Measurements from ENCODE around the gene THAP3. TPM values are rescaled to one million over a fixed set of nuclear protein-coding genes. Genes with fewer than 3 reads are reported as not detected.

THAP3 gene
- total and polyA plus RNA-seq, 9 of the 15 experiments (the other 6 are each of a cell fraction or from before 2014, with no cell fraction given): 1.9 to 31.2 (median 18.2) TPM

- TF ChIP-seq HNRNPLL (IDR thresholded peaks at IDR 0.05; ENCODE audit: low read depth, low read length, poor library complexity, severe bottlenecking) (peak; percentile 59), MYBL2 (IDR thresholded peaks at IDR 0.05; ENCODE audit: low read depth) (no peak), MYBL2 (CRISPR knock-in tag; IDR thresholded peaks at IDR 0.05; ENCODE audit: borderline replicate concordance) (no peak), MBD2 (IDR thresholded peaks at IDR 0.05; ENCODE audit: borderline replicate concordance, low read depth) (peak; percentile 47), POLR2H (tag; IDR thresholded peaks at IDR 0.05; ENCODE audit: low read depth) (peak; percentile 73; the same call in 1 of the 2 replicates), ZNF224 (CRISPR knock-in tag; IDR thresholded peaks at IDR 0.05) (no peak), COPS2 (conservative IDR thresholded peaks at IDR 0.05) (no peak), CREM (IDR thresholded peaks at IDR 0.05; ENCODE audit: low read depth) (peak; percentile 68), MCM5 (IDR thresholded peaks at IDR 0.05; ENCODE audit: low read depth) (no peak), BCOR (IDR thresholded peaks at IDR 0.05) (peak; percentile 32; the same call in 1 of the 2 replicates), ZNF133 (CRISPR knock-in tag; IDR thresholded peaks at IDR 0.05) (no peak), POLR2B (IDR thresholded peaks at IDR 0.05; ENCODE audit: low read depth, partially characterized antibody) (peak; percentile 36), ZNF3 (CRISPR knock-in tag; IDR thresholded peaks at IDR 0.05) (no peak), FOXJ3 (CRISPR knock-in tag; IDR thresholded peaks at IDR 0.05) (no peak), ZNF217 (CRISPR knock-in tag; IDR thresholded peaks at IDR 0.05) (no peak), NONO (IDR thresholded peaks at IDR 0.05; ENCODE audit: low read depth in 2 of 2, low read length in 1 of 2) (peak in 1 of 2 experiments; percentile 98; a peak in 3 of 4 replicates), FOXP1 (CRISPR knock-in tag; IDR thresholded peaks at IDR 0.05) (peak; percentile 86), ERF (CRISPR knock-in tag; IDR thresholded peaks at IDR 0.05) (peak; percentile 34; the same call in 1 of the 2 replicates), HMGXB4 (CRISPR knock-in tag; IDR thresholded peaks at IDR 0.05) (0 out of 2 replicates have a peak, but pooled peaks have one; percentile 60), ETS1 (conservative IDR thresholded peaks at IDR 0.05; ENCODE audit: control insufficient read depth, low read depth, low read length) (peak; percentile 19), NR0B1 (IDR thresholded peaks at IDR 0.05; ENCODE audit: partially characterized antibody) (no peak), ZNF436 (CRISPR knock-in tag; IDR thresholded peaks at IDR 0.05) (no peak), MXD1 (CRISPR knock-in tag; IDR thresholded peaks at IDR 0.05; ENCODE audit: borderline replicate concordance, poor library complexity, severe bottlenecking) (no peak), KDM4B (IDR thresholded peaks at IDR 0.05; ENCODE audit: borderline replicate concordance in 2 of 2, low read depth in 1 of 2) (peak in 1 of 2 experiments; percentile 59; a peak in 2 of 4 replicates)
Measured at GRCh38 chr1:6602669-6603237, 21.9 kb upstream of the THAP3 start, which contains the start of gene KLHL21 (continued).

All from K562 (cell line).